GM21381 (cell line): ENCODE data around the gene FAM83E.
A peak's percentile ranks its signal among the peaks of the same experiment; 100 is the strongest.
"Not testable (repeated sequence)": the region's sequence is repeated elsewhere in the genome, so short reads cannot be mapped to it uniquely, and the experiment has no call there.

Experiments used
- ATAC-seq: cut with Tn5 transposase; IDR thresholded peaks from one replicate; pipeline ENCODE4 v1.9.1; 2021; ENCODE audit warnings: mild to moderate bottlenecking, moderate library complexity; ENCODE audit not compliant: unreplicated experiment

FAM83E gene

GRCh38 chr19:48614436-48615230, at the start of gene FAM83E:
Gene FAM83E, minus strand, starts transcription at chr19:48615076. Its CDS starts 1,704 bp downstream, at chr19:48613372.
- no peak for ATAC-seq

- ATAC-seq: no peak
Measured at GRCh38 chr19:48664476-48664875, 49.6 kb upstream of the FAM83E start.

- no peak for ATAC-seq
Measured at GRCh38 chr19:48663667-48664066, 48.8 kb upstream of the FAM83E start.

- no peak for ATAC-seq
Measured at GRCh38 chr19:48661711-48662090, 46.8 kb upstream of the FAM83E start.

GRCh38 chr19:48660852-48661710, 46.2 kb upstream of the FAM83E start:
- peak; percentile 87 for ATAC-seq

GRCh38 chr19:48659768-48660167, 44.9 kb upstream of the FAM83E start:
- ATAC-seq: no peak

- no peak for ATAC-seq
Measured at GRCh38 chr19:48658483-48658882, 43.6 kb upstream of the FAM83E start.

GRCh38 chr19:48657828-48658227, 43.0 kb upstream of the FAM83E start:
- not testable (repeated sequence) for ATAC-seq

- no peak for ATAC-seq
Measured at GRCh38 chr19:48656840-48657474, 42.1 kb upstream of the FAM83E start.

- no peak for ATAC-seq
Measured at GRCh38 chr19:48654299-48655059, 39.6 kb upstream of the FAM83E start.

GRCh38 chr19:48651683-48652048, 36.8 kb upstream of the FAM83E start:
- ATAC-seq: no peak

- no peak for ATAC-seq
Measured at GRCh38 chr19:48650974-48651682, 36.3 kb upstream of the FAM83E start.

- ATAC-seq: no peak
Measured at GRCh38 chr19:48648134-48648533, 33.3 kb upstream of the FAM83E start.

GRCh38 chr19:48646722-48647216, 31.9 kb upstream of the FAM83E start:
- no peak for ATAC-seq

GRCh38 chr19:48646001-48646721, 31.3 kb upstream of the FAM83E start, which contains the start of gene CA11:
Gene CA11, minus strand, starts transcription at chr19:48646187. Its CDS starts 555 bp downstream, at chr19:48645632.
- peak; percentile 79 for ATAC-seq

GRCh38 chr19:48645620-48646000, 30.7 kb upstream of the FAM83E start:
- no peak for ATAC-seq

GRCh38 chr19:48644839-48645619, 30.2 kb upstream of the FAM83E start:
- no peak for ATAC-seq

- ATAC-seq: no peak
Measured at GRCh38 chr19:48644355-48644754, 29.5 kb upstream of the FAM83E start.
